ENCODE data around the gene NAPG.
"Not testable (repeated sequence)": the region's sequence is repeated elsewhere in the genome, so short reads cannot be mapped to it uniquely, and the experiment has no call there.

The NAPG gene

GRCh38 chr18:10585260-10585659 is 59.4 kb downstream of the NAPG start:
- no peak for DNase-seq

- DNase-seq: no peak
Measured at GRCh38 chr18:10588975-10589374, 63.1 kb downstream of the NAPG start.

- DNase-seq: no peak
Measured at GRCh38 chr18:10590412-10590811, 64.6 kb downstream of the NAPG start.

- DNase-seq: no peak
Measured at GRCh38 chr18:10591896-10592295, 66.1 kb downstream of the NAPG start.

- not testable (repeated sequence) for DNase-seq
Measured at GRCh38 chr18:10593366-10594022, 67.7 kb downstream of the NAPG start.

- DNase-seq: not testable (repeated sequence)
Measured at GRCh38 chr18:10595917-10596316, 70.1 kb downstream of the NAPG start.

- DNase-seq: not testable (repeated sequence)
Measured at GRCh38 chr18:10597695-10598094, 71.9 kb downstream of the NAPG start.

GRCh38 chr18:10600701-10601100 is 74.9 kb downstream of the NAPG start:
- DNase-seq: not testable (repeated sequence)

All from cortex of kidney (tissue), 1 donor.